ES-I3 (cell line): Measurements from ENCODE around the gene TCP11.
"Not testable (repeated sequence)": the region's sequence is repeated elsewhere in the genome, so short reads cannot be mapped to it uniquely, and the experiment has no call there.

Experiments
- H3K36me3 ChIP-seq: 2 replicates; pipeline ENCODE4 v1.6.1; 2013; ENCODE audit warnings: mild to moderate bottlenecking, low read length, control low read depth, moderate library complexity; ENCODE audit not compliant: insufficient read depth
- H3K4me1 ChIP-seq: 2 replicates; pipeline ENCODE4 v1.6.1; 2013; ENCODE audit warnings: mild to moderate bottlenecking, control low read depth, low read length; ENCODE audit not compliant: insufficient read depth
- H3K9ac ChIP-seq: 2 replicates; pipeline ENCODE4 v1.6.1; 2013; ENCODE audit warnings: low read depth, mild to moderate bottlenecking, low read length, moderate library complexity
- H3K9me3 ChIP-seq: 2 replicates; pipeline ENCODE4 v1.6.1; 2013; ENCODE audit warnings: mild to moderate bottlenecking, low read length, moderate library complexity; ENCODE audit not compliant: control insufficient read depth, insufficient read depth

The TCP11 gene

GRCh38 chr6:35107761-35108160 lies 33.4 kb downstream of the TCP11 start:
- not testable (repeated sequence) for H3K36me3 ChIP-seq, H3K4me1 ChIP-seq, H3K9ac ChIP-seq, H3K9me3 ChIP-seq

- H3K36me3 ChIP-seq, H3K9ac ChIP-seq, H3K9me3 ChIP-seq, H3K4me1 ChIP-seq: not testable (repeated sequence)
Observed at GRCh38 chr6:35107208-35107607, 33.9 kb downstream of the TCP11 start.

GRCh38 chr6:35106061-35106460 lies 35.1 kb downstream of the TCP11 start:
- H3K4me1 ChIP-seq, H3K36me3 ChIP-seq, H3K9me3 ChIP-seq, H3K9ac ChIP-seq: not testable (repeated sequence)

GRCh38 chr6:35105078-35105477 lies 36.1 kb downstream of the TCP11 start:
- Histone ChIP-seq H3K36me3 (no peaks in the 10 kb centered on the region), H3K9me3 (no peaks in the 10 kb centered on the region), H3K9ac (no peak overlapping the region), H3K4me1 (no peaks in the 10 kb centered on the region)

- Histone ChIP-seq H3K9ac (no peak overlapping the region), H3K4me1 (peaks cover 9% of the 10 kb centered on the region), H3K36me3 (no peaks in the 10 kb centered on the region), H3K9me3 (no peaks in the 10 kb centered on the region)
Observed at GRCh38 chr6:35099116-35099515, 42.0 kb downstream of the TCP11 start.

GRCh38 chr6:35096129-35096862 lies 44.8 kb downstream of the TCP11 start:
- H3K36me3 ChIP-seq: no peaks in the 10 kb centered on the region
- H3K4me1 ChIP-seq: peaks cover 9% of the 10 kb centered on the region
- H3K9me3 ChIP-seq: no peaks in the 10 kb centered on the region
- no peak overlapping the region for H3K9ac ChIP-seq

GRCh38 chr6:35094183-35094582 lies 47.0 kb downstream of the TCP11 start:
- no peaks in the 10 kb centered on the region for H3K9me3 ChIP-seq
- H3K9ac ChIP-seq: no peak overlapping the region
- H3K36me3 ChIP-seq: no peaks in the 10 kb centered on the region
- peaks cover 9% of the 10 kb centered on the region for H3K4me1 ChIP-seq

- H3K4me1 ChIP-seq: peaks cover 9% of the 10 kb centered on the region
- no peak overlapping the region for H3K9ac ChIP-seq
- no peaks in the 10 kb centered on the region for H3K36me3 ChIP-seq
- no peaks in the 10 kb centered on the region for H3K9me3 ChIP-seq
Observed at GRCh38 chr6:35093783-35094182, 47.4 kb downstream of the TCP11 start.

- no peak overlapping the region for H3K9ac ChIP-seq
- peaks cover 9% of the 10 kb centered on the region for H3K4me1 ChIP-seq
- no peaks in the 10 kb centered on the region for H3K36me3 ChIP-seq
- H3K9me3 ChIP-seq: no peaks in the 10 kb centered on the region
Observed at GRCh38 chr6:35093118-35093445, 48.1 kb downstream of the TCP11 start.

GRCh38 chr6:35092362-35093117 lies 48.6 kb downstream of the TCP11 start:
- no peak overlapping the region for H3K9ac ChIP-seq
- H3K4me1 ChIP-seq: peaks cover 9% of the 10 kb centered on the region

GRCh38 chr6:35091346-35092083 lies 49.6 kb downstream of the TCP11 start:
- Histone ChIP-seq H3K9me3 (no peaks in the 10 kb centered on the region), H3K36me3 (no peaks in the 10 kb centered on the region), H3K9ac (no peak overlapping the region), H3K4me1 (peaks cover 6% of the 10 kb centered on the region)

More at GRCh38 chr6:35092362-35093117, 48.6 kb downstream of the TCP11 start:
- no peaks in the 10 kb centered on the region for H3K9me3 ChIP-seq
- H3K36me3 ChIP-seq: no peaks in the 10 kb centered on the region

GRCh38 chr6:35090734-35091133 lies 50.4 kb downstream of the TCP11 start:
- H3K9ac ChIP-seq: no peak overlapping the region
- H3K4me1 ChIP-seq: no peaks in the 10 kb centered on the region
- no peaks in the 10 kb centered on the region for H3K9me3 ChIP-seq
- H3K36me3 ChIP-seq: no peaks in the 10 kb centered on the region

- Histone ChIP-seq H3K9ac (no peak overlapping the region), H3K9me3 (no peaks in the 10 kb centered on the region), H3K36me3 (no peaks in the 10 kb centered on the region), H3K4me1 (no peaks in the 10 kb centered on the region)
Observed at GRCh38 chr6:35089935-35090505, 51.1 kb downstream of the TCP11 start.

- Histone ChIP-seq H3K36me3 (no peaks in the 10 kb centered on the region), H3K9ac (no peak overlapping the region), H3K9me3 (no peaks in the 10 kb centered on the region), H3K4me1 (no peaks in the 10 kb centered on the region)
Observed at GRCh38 chr6:35089216-35089934, 51.8 kb downstream of the TCP11 start.
